ENCODE data around the gene FARS2.

Gene FARS2

GRCh38 chr6:5231289-5231688 is 30.0 kb upstream of the FARS2 start:
- TF ChIP-seq TAF1 (IDR thresholded peaks at IDR 0.05; ENCODE audit: borderline replicate concordance, low read depth, low read length) (no peak), POLR2A (IDR thresholded peaks at IDR 0.05; ENCODE audit: low read depth, low read length) (no peak), POLR2AphosphoS5 (IDR thresholded peaks at IDR 0.05; ENCODE audit: low read depth, low read length) (no peak)
- FAIRE-seq (peak; percentile 51), DNase-seq (ENCODE audit: insufficient read length) (no peak)

- DNase-seq (ENCODE audit: insufficient read length) (no peak), FAIRE-seq (no peak)
- no peak for TF ChIP-seq POLR2AphosphoS5 (IDR thresholded peaks at IDR 0.05; ENCODE audit: low read depth, low read length)
- no peak for TF ChIP-seq POLR2A (IDR thresholded peaks at IDR 0.05; ENCODE audit: low read depth, low read length)
- no peak for TF ChIP-seq TAF1 (IDR thresholded peaks at IDR 0.05; ENCODE audit: borderline replicate concordance, low read depth, low read length)
Measured at GRCh38 chr6:5234874-5235273, 26.4 kb upstream of the FARS2 start.

- DNase-seq (ENCODE audit: insufficient read length): no peak
- no peak for FAIRE-seq
- TF ChIP-seq POLR2A (IDR thresholded peaks at IDR 0.05; ENCODE audit: low read depth, low read length): no peak
- TF ChIP-seq POLR2AphosphoS5 (IDR thresholded peaks at IDR 0.05; ENCODE audit: low read depth, low read length): no peak
- no peak for TF ChIP-seq TAF1 (IDR thresholded peaks at IDR 0.05; ENCODE audit: borderline replicate concordance, low read depth, low read length)
Measured at GRCh38 chr6:5235830-5236229, 25.5 kb upstream of the FARS2 start.

- no peak for FAIRE-seq
Measured at GRCh38 chr6:5237805-5238204, 23.5 kb upstream of the FARS2 start.

GRCh38 chr6:5238336-5238735 is 23.0 kb upstream of the FARS2 start:
- TF ChIP-seq POLR2AphosphoS5 (IDR thresholded peaks at IDR 0.05; ENCODE audit: low read depth, low read length): no peak
- TF ChIP-seq POLR2A (IDR thresholded peaks at IDR 0.05; ENCODE audit: low read depth, low read length): no peak
- no peak for TF ChIP-seq TAF1 (IDR thresholded peaks at IDR 0.05; ENCODE audit: borderline replicate concordance, low read depth, low read length)
- DNase-seq (ENCODE audit: insufficient read length): no peak
- no peak for FAIRE-seq

More at GRCh38 chr6:5237805-5238204, 23.5 kb upstream of the FARS2 start:
- TF ChIP-seq POLR2A (IDR thresholded peaks at IDR 0.05; ENCODE audit: low read depth, low read length): no peak
- TF ChIP-seq TAF1 (IDR thresholded peaks at IDR 0.05; ENCODE audit: borderline replicate concordance, low read depth, low read length): no peak
- TF ChIP-seq POLR2AphosphoS5 (IDR thresholded peaks at IDR 0.05; ENCODE audit: low read depth, low read length): no peak
- DNase-seq (ENCODE audit: insufficient read length): no peak

GRCh38 chr6:5241252-5241651 is 20.1 kb upstream of the FARS2 start:
- no peak for FAIRE-seq
- TF ChIP-seq POLR2AphosphoS5 (IDR thresholded peaks at IDR 0.05; ENCODE audit: low read depth, low read length) (no peak), POLR2A (IDR thresholded peaks at IDR 0.05; ENCODE audit: low read depth, low read length) (no peak), TAF1 (IDR thresholded peaks at IDR 0.05; ENCODE audit: borderline replicate concordance, low read depth, low read length) (no peak)
- no peak for DNase-seq (ENCODE audit: insufficient read length)

GRCh38 chr6:5243069-5243468 is 18.2 kb upstream of the FARS2 start:
- no peak for FAIRE-seq
- no peak for TF ChIP-seq POLR2AphosphoS5 (IDR thresholded peaks at IDR 0.05; ENCODE audit: low read depth, low read length)
- no peak for TF ChIP-seq TAF1 (IDR thresholded peaks at IDR 0.05; ENCODE audit: borderline replicate concordance, low read depth, low read length)
- no peak for TF ChIP-seq POLR2A (IDR thresholded peaks at IDR 0.05; ENCODE audit: low read depth, low read length)
- DNase-seq (ENCODE audit: insufficient read length): no peak

GRCh38 chr6:5246141-5247097 is 14.9 kb upstream of the FARS2 start:
- DNase-seq (ENCODE audit: insufficient read length) (no peak), FAIRE-seq (no peak)
- TF ChIP-seq POLR2A (IDR thresholded peaks at IDR 0.05; ENCODE audit: low read depth, low read length): no peak
- no peak for TF ChIP-seq POLR2AphosphoS5 (IDR thresholded peaks at IDR 0.05; ENCODE audit: low read depth, low read length)
- no peak for TF ChIP-seq TAF1 (IDR thresholded peaks at IDR 0.05; ENCODE audit: borderline replicate concordance, low read depth, low read length)

GRCh38 chr6:5247201-5247600 is 14.1 kb upstream of the FARS2 start:
- DNase-seq (ENCODE audit: insufficient read length) (no peak), FAIRE-seq (no peak)
- TF ChIP-seq TAF1 (IDR thresholded peaks at IDR 0.05; ENCODE audit: borderline replicate concordance, low read depth, low read length) (no peak), POLR2A (IDR thresholded peaks at IDR 0.05; ENCODE audit: low read depth, low read length) (no peak), POLR2AphosphoS5 (IDR thresholded peaks at IDR 0.05; ENCODE audit: low read depth, low read length) (no peak)

GRCh38 chr6:5248302-5249098 is 12.8 kb upstream of the FARS2 start:
- TF ChIP-seq TAF1 (IDR thresholded peaks at IDR 0.05; ENCODE audit: borderline replicate concordance, low read depth, low read length) (no peak), POLR2AphosphoS5 (IDR thresholded peaks at IDR 0.05; ENCODE audit: low read depth, low read length) (no peak)
- FAIRE-seq (no peak), DNase-seq (ENCODE audit: insufficient read length) (no peak)

GRCh38 chr6:5249451-5250122 is 11.7 kb upstream of the FARS2 start:
- TF ChIP-seq TAF1 (IDR thresholded peaks at IDR 0.05; ENCODE audit: borderline replicate concordance, low read depth, low read length) (no peak), POLR2AphosphoS5 (IDR thresholded peaks at IDR 0.05; ENCODE audit: low read depth, low read length) (no peak), POLR2A (IDR thresholded peaks at IDR 0.05; ENCODE audit: low read depth, low read length) (no peak)
- FAIRE-seq (no peak), DNase-seq (ENCODE audit: insufficient read length) (no peak)
